ENCODE measurements around the gene ELAC1.
"Not testable (repeated sequence)": the region's sequence is repeated elsewhere in the genome, so short reads cannot be mapped to it uniquely, and the experiment has no call there.

The ELAC1 gene

GRCh38 chr18:50982802-50983179 is 15.0 kb downstream of the ELAC1 start:
- in situ Hi-C loops (cut with MboI; ENCODE audit: low sequenced_read_pairs) = no loop called here
- Histone ChIP-seq H3K9me3 (no peaks in the 10 kb centered on the region), H3K36me3 (replicated peaks) (peaks cover 7% of the 10 kb centered on the region), H3K4me1 (no peaks in the 10 kb centered on the region), H3K27me3 (ENCODE audit: low read depth) (no peaks in the 10 kb centered on the region), H3K4me3 (no peak overlapping the region)
- no peak for DNase-seq (ENCODE audit: low spot score in 2 of 2)

GRCh38 chr18:50986360-50987087 is 18.7 kb downstream of the ELAC1 start:
- in situ Hi-C loops (cut with MboI; ENCODE audit: low sequenced_read_pairs) = no loop called here
- Histone ChIP-seq H3K4me3 (no peak overlapping the region), H3K36me3 (replicated peaks) (peaks cover 5% of the 10 kb centered on the region; the same call in 1 of the 2 replicates), H3K4me1 (no peaks in the 10 kb centered on the region), H3K27me3 (ENCODE audit: low read depth) (no peaks in the 10 kb centered on the region), H3K9me3 (no peaks in the 10 kb centered on the region)
- DNase-seq (ENCODE audit: low spot score in 2 of 2) = no peak

- Histone ChIP-seq H3K36me3 (replicated peaks) (peaks cover 5% of the 10 kb centered on the region; the same call in 1 of the 2 replicates), H3K4me1 (no peaks in the 10 kb centered on the region), H3K9me3 (no peaks in the 10 kb centered on the region), H3K4me3 (no peak overlapping the region), H3K27me3 (ENCODE audit: low read depth) (no peaks in the 10 kb centered on the region)
- no peak for DNase-seq (ENCODE audit: low spot score in 2 of 2)
- in situ Hi-C loops (cut with MboI; ENCODE audit: low sequenced_read_pairs) = no loop called here
Observed at GRCh38 chr18:50987261-50987660, 19.4 kb downstream of the ELAC1 start.

- peaks cover 5% of the 10 kb centered on the region; the same call in 1 of the 2 replicates for H3K36me3 ChIP-seq (replicated peaks)
- DNase-seq (ENCODE audit: low spot score in 2 of 2) = no peak
- no peaks in the 10 kb centered on the region for H3K27me3 ChIP-seq (ENCODE audit: low read depth)
- H3K9me3 ChIP-seq = no peaks in the 10 kb centered on the region
- H3K4me3 ChIP-seq = no peak overlapping the region
- in situ Hi-C loops (cut with MboI; ENCODE audit: low sequenced_read_pairs) = loop anchor here (10.0 kb wide), 1 partner anchor 55 kb away; no protein-coding TSS in a partner anchor
- no peaks in the 10 kb centered on the region for H3K4me1 ChIP-seq
Observed at GRCh38 chr18:50989711-50990110, 21.9 kb downstream of the ELAC1 start.

GRCh38 chr18:50992351-50992762 is 24.5 kb downstream of the ELAC1 start:
- in situ Hi-C loops (cut with MboI; ENCODE audit: low sequenced_read_pairs) = loop anchor here (10.0 kb wide), 1 partner anchor 58 kb away; no protein-coding TSS in a partner anchor
- H3K4me3 ChIP-seq = no peak overlapping the region
- H3K36me3 ChIP-seq (replicated peaks) = peaks cover 5% of the 10 kb centered on the region; the same call in 1 of the 2 replicates
- no peak for DNase-seq (ENCODE audit: low spot score in 2 of 2)
- no peaks in the 10 kb centered on the region for H3K9me3 ChIP-seq
- no peaks in the 10 kb centered on the region for H3K27me3 ChIP-seq (ENCODE audit: low read depth)
- no peaks in the 10 kb centered on the region for H3K4me1 ChIP-seq

GRCh38 chr18:50994031-50994430 is 26.2 kb downstream of the ELAC1 start:
- H3K4me1 ChIP-seq = no peaks in the 10 kb centered on the region
- no peak overlapping the region for H3K4me3 ChIP-seq
- DNase-seq (ENCODE audit: low spot score in 2 of 2) = no peak
- H3K36me3 ChIP-seq (replicated peaks) = no peaks in the 10 kb centered on the region
- in situ Hi-C loops (cut with MboI; ENCODE audit: low sequenced_read_pairs) = loop anchor here (10.0 kb wide), 1 partner anchor 59 kb away; no protein-coding TSS in a partner anchor
- no peaks in the 10 kb centered on the region for H3K9me3 ChIP-seq
- H3K27me3 ChIP-seq (ENCODE audit: low read depth) = no peaks in the 10 kb centered on the region

- H3K27me3 ChIP-seq (ENCODE audit: low read depth); H3K4me1 ChIP-seq; DNase-seq (ENCODE audit: low spot score in 2 of 2); H3K4me3 ChIP-seq; in situ Hi-C loops (cut with MboI; ENCODE audit: low sequenced_read_pairs); H3K9me3 ChIP-seq; H3K36me3 ChIP-seq (replicated peaks): not testable (repeated sequence)
Observed at GRCh38 chr18:51003174-51003573, 35.3 kb downstream of the ELAC1 start.

- in situ Hi-C loops (cut with MboI; ENCODE audit: low sequenced_read_pairs) = no loop called here
- Histone ChIP-seq H3K27me3 (ENCODE audit: low read depth) (no peaks in the 10 kb centered on the region), H3K9me3 (no peaks in the 10 kb centered on the region), H3K36me3 (replicated peaks) (no peaks in the 10 kb centered on the region), H3K4me1 (peaks cover 2% of the 10 kb centered on the region; the same call in 1 of the 2 replicates), H3K4me3 (no peak overlapping the region)
- no peak for DNase-seq (ENCODE audit: low spot score in 2 of 2)
Observed at GRCh38 chr18:51006061-51006818, 38.4 kb downstream of the ELAC1 start.

- H3K27me3 ChIP-seq (ENCODE audit: low read depth) = no peaks in the 10 kb centered on the region
- H3K4me1 ChIP-seq = peaks cover 5% of the 10 kb centered on the region
- in situ Hi-C loops (cut with MboI; ENCODE audit: low sequenced_read_pairs) = no loop called here
- no peak overlapping the region for H3K4me3 ChIP-seq
- no peaks in the 10 kb centered on the region for H3K9me3 ChIP-seq
- no peaks in the 10 kb centered on the region for H3K36me3 ChIP-seq (replicated peaks)
- no peak for DNase-seq (ENCODE audit: low spot score in 2 of 2)
Observed at GRCh38 chr18:51006948-51007789, 39.3 kb downstream of the ELAC1 start.

GRCh38 chr18:51007790-51008139 is 39.9 kb downstream of the ELAC1 start:
- no peaks in the 10 kb centered on the region for H3K27me3 ChIP-seq (ENCODE audit: low read depth)
- DNase-seq (ENCODE audit: low spot score in 2 of 2) = no peak
- no peak overlapping the region for H3K4me3 ChIP-seq
- H3K4me1 ChIP-seq = peaks cover 5% of the 10 kb centered on the region
- no peaks in the 10 kb centered on the region for H3K9me3 ChIP-seq
- in situ Hi-C loops (cut with MboI; ENCODE audit: low sequenced_read_pairs) = no loop called here
- H3K36me3 ChIP-seq (replicated peaks) = no peaks in the 10 kb centered on the region

- no peaks in the 10 kb centered on the region for H3K27me3 ChIP-seq (ENCODE audit: low read depth)
- no peaks in the 10 kb centered on the region for H3K9me3 ChIP-seq
- H3K4me3 ChIP-seq = no peak overlapping the region
- in situ Hi-C loops (cut with MboI; ENCODE audit: low sequenced_read_pairs) = no loop called here
- H3K36me3 ChIP-seq (replicated peaks) = no peaks in the 10 kb centered on the region
- H3K4me1 ChIP-seq = peaks cover 5% of the 10 kb centered on the region
- no peak for DNase-seq (ENCODE audit: low spot score in 2 of 2)
Observed at GRCh38 chr18:51009072-51009471, 41.2 kb downstream of the ELAC1 start.

- Histone ChIP-seq H3K4me3 (no peak overlapping the region), H3K36me3 (replicated peaks) (no peaks in the 10 kb centered on the region), H3K4me1 (peaks cover 5% of the 10 kb centered on the region), H3K9me3 (no peaks in the 10 kb centered on the region), H3K27me3 (ENCODE audit: low read depth) (no peaks in the 10 kb centered on the region)
- DNase-seq (ENCODE audit: low spot score in 2 of 2) = no peak
- in situ Hi-C loops (cut with MboI; ENCODE audit: low sequenced_read_pairs) = no loop called here
Observed at GRCh38 chr18:51010218-51010617, 42.4 kb downstream of the ELAC1 start.

- in situ Hi-C loops (cut with MboI; ENCODE audit: low sequenced_read_pairs) = no loop called here
- DNase-seq (ENCODE audit: low spot score in 2 of 2) = no peak
- peaks cover 5% of the 10 kb centered on the region for H3K4me1 ChIP-seq
Observed at GRCh38 chr18:51011709-51012108, 43.9 kb downstream of the ELAC1 start.

More at GRCh38 chr18:51011709-51012108, 43.9 kb downstream of the ELAC1 start:
- Histone ChIP-seq H3K9me3 (no peaks in the 10 kb centered on the region), H3K36me3 (replicated peaks) (no peaks in the 10 kb centered on the region), H3K4me3 (no peak overlapping the region), H3K27me3 (ENCODE audit: low read depth) (no peaks in the 10 kb centered on the region)
